Smooth muscle cell (in vitro differentiated cells): ENCODE results near the gene ZNF71. TPM values are rescaled to one million over a fixed set of nuclear protein-coding genes. Genes with fewer than 3 reads are reported as not detected.

Experiments
- DNase-seq: peaks from one replicate; lab custom pipeline; 2025; ENCODE audit not compliant: unreplicated experiment; lab: John Stamatoyannopoulos, UW
- H2AFZ ChIP-seq: fragments of 200-600 bp; sonication (generic); 2 replicates; pipeline ENCODE4 v1.6.0; 2016; ENCODE audit warnings: antibody characterized with exemption, low read depth, mild to moderate bottlenecking
- H3F3A ChIP-seq: fragments of 200-600 bp; sonication (generic); 2 replicates; pipeline ENCODE4 v1.6.0; 2017; ENCODE audit warnings: antibody characterized with exemption, low read depth
- H3K27ac ChIP-seq: fragments of 200-600 bp; sonication (generic); 2 replicates; pipeline ENCODE4 v1.5.1; 2016; ENCODE audit warnings: low read depth, mild to moderate bottlenecking
- H3K27me3 ChIP-seq: fragments of 200-600 bp; sonication (generic); 2 replicates; pipeline ENCODE4 v1.6.1; 2016; ENCODE audit warnings: low read depth, mild to moderate bottlenecking
- H3K36me3 ChIP-seq: fragments of 200-600 bp; sonication (generic); 2 replicates; pipeline ENCODE4 v1.5.1; 2016; ENCODE audit warnings: low read depth
- H3K4me1 ChIP-seq: fragments of 200-600 bp; sonication (generic); 2 replicates; pipeline ENCODE4 v1.5.1; 2016; ENCODE audit warnings: low read depth
- H3K4me2 ChIP-seq: fragments of 200-600 bp; sonication (generic); 2 replicates; pipeline ENCODE4 v1.6.0; 2016; ENCODE audit warnings: mild to moderate bottlenecking
- H3K4me3 ChIP-seq: fragments of 200-600 bp; sonication (generic); 2 replicates; pipeline ENCODE4 v1.5.1; 2016; ENCODE audit warnings: mild to moderate bottlenecking
- H3K79me2 ChIP-seq: fragments of 200-600 bp; sonication (generic); 2 replicates; pipeline ENCODE4 v1.6.0; 2016; ENCODE audit warnings: low read depth, mild to moderate bottlenecking
- H3K9ac ChIP-seq: fragments of 200-600 bp; sonication (generic); 2 replicates; pipeline ENCODE4 v1.6.0; 2016; ENCODE audit warnings: low read depth
- H3K9me3 ChIP-seq: fragments of 200-600 bp; sonication (generic); replicated peaks from 2 replicates; pipeline ENCODE4 v1.5.1; 2016; ENCODE audit warnings: low read depth
- H4K20me1 ChIP-seq: fragments of 200-600 bp; sonication (generic); 2 replicates; pipeline ENCODE4 v1.6.0; 2016; ENCODE audit warnings: low read depth
- WGBS: methylation state at CpG from one replicate; pipeline ENCODE4 v1.1.7; 2016; ENCODE audit warnings: low lambda C conversion rate; 5-methylcytosine and 5-hydroxymethylcytosine counted together
- polyA plus RNA-seq: library from polyadenylated mRNA; unstranded; fragments of >200 nt; fragmentation: Nextera tagmentation; extraction: Ambion mirVana; gene quantifications from 2 replicates; pipeline ENCODE4 v1.2.1, GENCODE V29; 2016
- total RNA-seq: library from RNA; depleted of rRNA; stranded (reverse); fragments of >200 nt; gene quantifications from 2 replicates; pipeline ENCODE4 v1.2.3, GENCODE V29; 2014
- TF ChIP-seq, protein P1 (sequence below): fragments of 200-600 bp; sonication (generic); IDR thresholded peaks from 2 replicates; pipeline ENCODE4 v1.5.1; 2017; ENCODE audit warnings: borderline replicate concordance, mild to moderate bottlenecking, antibody characterized with exemption; ENCODE audit not compliant: insufficient read depth, poor library complexity, severe bottlenecking

ZNF71 gene
- total and polyA plus RNA-seq, 2 experiments from 2014 or later: 5.9 to 11.2 TPM

DNA sequence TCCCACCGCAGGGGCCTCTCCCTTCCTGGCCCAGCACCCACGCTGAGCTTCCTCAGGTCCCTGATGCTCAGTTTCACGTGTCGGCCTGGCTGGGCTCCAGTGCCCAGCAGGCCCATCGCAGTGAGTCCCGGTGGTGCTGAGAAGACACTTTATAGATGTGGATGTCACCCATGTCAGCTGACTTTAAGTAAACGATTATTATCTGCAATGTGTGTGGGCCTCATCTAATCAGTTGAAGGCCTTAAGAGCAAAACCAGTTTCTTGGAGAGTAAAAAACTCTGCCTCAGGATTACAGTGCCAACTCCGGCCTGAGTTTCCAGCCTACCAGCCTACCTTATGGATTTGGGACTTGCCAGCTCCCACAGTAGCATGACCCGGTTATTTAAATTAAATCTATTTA, 30.6 kb downstream of the ZNF71 start:
- no peaks in the 10 kb centered on the region for H3K27me3 ChIP-seq
- no peak overlapping the region for H3K27ac ChIP-seq
- H3K4me1 ChIP-seq: no peaks in the 10 kb centered on the region
- H2AFZ ChIP-seq: no peak overlapping the region
- TF ChIP-seq, protein P1, sequence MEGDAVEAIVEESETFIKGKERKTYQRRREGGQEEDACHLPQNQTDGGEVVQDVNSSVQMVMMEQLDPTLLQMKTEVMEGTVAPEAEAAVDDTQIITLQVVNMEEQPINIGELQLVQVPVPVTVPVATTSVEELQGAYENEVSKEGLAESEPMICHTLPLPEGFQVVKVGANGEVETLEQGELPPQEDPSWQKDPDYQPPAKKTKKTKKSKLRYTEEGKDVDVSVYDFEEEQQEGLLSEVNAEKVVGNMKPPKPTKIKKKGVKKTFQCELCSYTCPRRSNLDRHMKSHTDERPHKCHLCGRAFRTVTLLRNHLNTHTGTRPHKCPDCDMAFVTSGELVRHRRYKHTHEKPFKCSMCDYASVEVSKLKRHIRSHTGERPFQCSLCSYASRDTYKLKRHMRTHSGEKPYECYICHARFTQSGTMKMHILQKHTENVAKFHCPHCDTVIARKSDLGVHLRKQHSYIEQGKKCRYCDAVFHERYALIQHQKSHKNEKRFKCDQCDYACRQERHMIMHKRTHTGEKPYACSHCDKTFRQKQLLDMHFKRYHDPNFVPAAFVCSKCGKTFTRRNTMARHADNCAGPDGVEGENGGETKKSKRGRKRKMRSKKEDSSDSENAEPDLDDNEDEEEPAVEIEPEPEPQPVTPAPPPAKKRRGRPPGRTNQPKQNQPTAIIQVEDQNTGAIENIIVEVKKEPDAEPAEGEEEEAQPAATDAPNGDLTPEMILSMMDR: no peak
- 96% methylated on average over 9 of the region's 9 CpGs for WGBS
- H3K4me2 ChIP-seq: no peak overlapping the region
- no peaks in the 10 kb centered on the region for H3K79me2 ChIP-seq
- no peak for DNase-seq
- no peak overlapping the region for H3K9ac ChIP-seq
- peaks cover 8% of the 10 kb centered on the region for H3K9me3 ChIP-seq
- peaks cover 15% of the 10 kb centered on the region for H3K36me3 ChIP-seq
- no peaks in the 10 kb centered on the region for H4K20me1 ChIP-seq
- H3K4me3 ChIP-seq: no peak overlapping the region
- H3F3A ChIP-seq: no peaks in the 10 kb centered on the region

DNA sequence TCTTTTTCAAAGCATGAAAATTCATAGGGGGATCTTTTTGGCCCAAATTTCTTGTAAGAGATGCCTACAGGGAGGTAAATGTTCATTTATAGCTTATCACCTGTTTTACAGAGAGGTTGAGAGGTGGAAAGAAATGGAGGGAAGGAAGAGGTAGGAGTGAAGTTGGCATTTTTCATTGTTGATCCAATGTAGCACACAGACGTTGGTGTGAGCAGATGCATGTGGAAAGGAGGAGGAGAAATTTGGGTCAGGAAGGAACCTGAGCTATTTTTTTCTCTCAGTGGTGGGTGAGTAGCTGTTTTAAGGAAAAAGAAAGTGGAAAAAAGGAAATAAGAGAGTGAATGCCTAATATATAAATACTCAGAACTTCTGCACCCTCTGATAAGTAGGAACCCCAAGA, 37.9 kb downstream of the ZNF71 start:
- H3F3A ChIP-seq: no peaks in the 10 kb centered on the region
- peaks cover 6% of the 10 kb centered on the region for H3K9me3 ChIP-seq
- TF ChIP-seq, protein P1: no peak

DNA sequence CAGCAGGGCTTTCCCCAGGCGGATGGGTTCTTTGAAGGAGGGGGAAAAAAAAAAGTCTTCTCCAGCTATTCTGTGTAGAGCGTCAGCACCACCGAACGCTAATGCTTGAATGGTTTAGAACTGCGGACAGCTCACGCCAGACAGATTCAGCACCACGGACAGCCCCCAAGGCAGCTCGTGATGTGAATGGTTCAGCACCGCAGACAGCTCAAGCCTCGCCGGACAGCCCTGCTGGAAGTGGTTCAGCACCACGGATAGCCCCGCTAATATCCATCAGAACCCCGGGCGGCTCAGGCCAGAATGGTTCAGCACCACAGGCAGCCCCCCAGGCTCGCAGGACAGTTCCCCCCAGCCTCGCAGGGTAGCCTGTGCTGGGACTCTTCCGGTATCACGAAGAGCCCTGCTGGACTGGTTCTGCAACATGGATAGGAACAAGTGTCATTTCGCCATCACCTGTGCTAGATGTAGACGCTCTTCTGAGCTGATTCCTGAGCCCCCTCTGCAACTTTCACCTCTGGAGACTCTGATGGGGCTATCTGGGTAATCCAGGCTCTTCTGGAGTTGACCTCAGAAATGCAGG, 43.0 kb downstream of the ZNF71 start:
- Histone ChIP-seq H3K36me3 (no peaks in the 10 kb centered on the region), H4K20me1 (no peaks in the 10 kb centered on the region), H3K4me3 (no peak overlapping the region), H3K9me3 (no peaks in the 10 kb centered on the region), H2AFZ (no peak overlapping the region), H3K9ac (no peak overlapping the region), H3K4me2 (no peak overlapping the region), H3K27me3 (no peaks in the 10 kb centered on the region), H3K27ac (no peak overlapping the region), H3K79me2 (no peaks in the 10 kb centered on the region), H3F3A (no peaks in the 10 kb centered on the region), H3K4me1 (no peaks in the 10 kb centered on the region)
- WGBS: 44% methylated on average over 21 of the region's 21 CpGs
- TF ChIP-seq, protein P1: no peak
- DNase-seq: no peak

More for the DNA sequence above, 37.9 kb downstream of the ZNF71 start:
- no peaks in the 10 kb centered on the region for H3K4me1 ChIP-seq
- H3K27me3 ChIP-seq: no peaks in the 10 kb centered on the region
- no peak overlapping the region for H2AFZ ChIP-seq
- no peak overlapping the region for H3K4me2 ChIP-seq
- no peaks in the 10 kb centered on the region for H3K79me2 ChIP-seq
- DNase-seq: no peak
- H3K36me3 ChIP-seq: no peaks in the 10 kb centered on the region
- H3K4me3 ChIP-seq: no peak overlapping the region
- no peak overlapping the region for H3K9ac ChIP-seq
- H3K27ac ChIP-seq: no peak overlapping the region
- WGBS: 37% methylated on average over 1 of the region's 1 CpG
- no peaks in the 10 kb centered on the region for H4K20me1 ChIP-seq

DNA sequence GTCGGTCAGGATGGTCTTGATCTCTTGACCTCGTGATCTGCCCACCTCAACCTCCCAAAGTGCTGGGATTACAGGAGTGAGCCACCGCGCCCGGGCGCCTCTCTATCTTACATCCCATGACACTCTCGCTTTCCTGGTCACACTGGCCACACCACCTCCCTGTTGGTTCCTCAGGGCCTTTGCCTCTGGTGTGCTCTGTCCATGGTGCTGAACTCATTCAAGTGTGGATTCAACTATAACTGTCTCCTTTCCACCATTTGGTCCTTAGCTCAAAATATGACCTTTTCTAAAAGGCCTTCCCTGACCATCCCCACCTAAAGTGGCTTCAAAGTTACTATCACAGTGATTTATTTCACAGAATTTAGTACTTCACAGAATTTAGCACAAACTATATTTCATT, 44.1 kb downstream of the ZNF71 start:
- TF ChIP-seq, protein P1: no peak
- Histone ChIP-seq H2AFZ (no peak overlapping the region), H3F3A (no peaks in the 10 kb centered on the region), H3K4me2 (no peak overlapping the region), H3K9me3 (no peaks in the 10 kb centered on the region), H3K36me3 (no peaks in the 10 kb centered on the region), H3K79me2 (no peaks in the 10 kb centered on the region), H3K27me3 (no peaks in the 10 kb centered on the region), H3K4me1 (no peaks in the 10 kb centered on the region), H3K4me3 (no peak overlapping the region), H3K27ac (no peak overlapping the region), H3K9ac (no peak overlapping the region), H4K20me1 (no peaks in the 10 kb centered on the region)
- WGBS: 93% methylated on average over 7 of the region's 7 CpGs
- DNase-seq: no peak
